HEK293 (cell line): Measurements from ENCODE around the gene EPM2AIP1.

Source experiments
- CTCF ChIA-PET: fragments of 350-600 bp; formaldehyde crosslinking; extraction: SDS; loops from one replicate; lab custom pipeline; 2021; ENCODE audit warnings: antibody characterized with exemption; lab: Yijun Ruan, JAX
- POLR2A ChIA-PET: fragments of 300-600 bp; formaldehyde crosslinking; extraction: SDS; loops from one replicate; lab custom pipeline; 2020; ENCODE audit warnings: antibody characterized with exemption, inconsistent platforms; lab: Yijun Ruan, JAX
- H3K27ac ChIP-seq: fragments of 200-500 bp; sonication (Bioruptor generic); 2 replicates; pipeline ENCODE4 v1.5.1; 2014; ENCODE audit warnings: low read depth, low read length, control low read depth, inconsistent platforms; ENCODE audit errors: extremely low read depth
- H3K36me3 ChIP-seq, 2 experiments: fragments of 200-500 bp in 1 of 2; sonication (Bioruptor generic) in 1 of 2; 1 replicate in 1 of 2; 2 replicates in 1 of 2; pipeline ENCODE4 v1.5.1; 2014 to 2017; ENCODE audit warnings: inconsistent platforms in 2 of 2, low read length in 2 of 2; ENCODE audit not compliant: control insufficient read depth in 2 of 2, insufficient read depth in 1 of 2
- H3K4me1 ChIP-seq: fragments of 200-500 bp; sonication (Bioruptor generic); 2 replicates; pipeline ENCODE4 v1.5.1; 2014; ENCODE audit warnings: mild to moderate bottlenecking, low read length, inconsistent platforms; ENCODE audit not compliant: control insufficient read depth, insufficient read depth
- H3K4me3 ChIP-seq: 2 replicates; pipeline ENCODE4 v1.5.1; 2011; ENCODE audit warnings: low read depth, mild to moderate bottlenecking, control low read depth, low read length, moderate library complexity
- H3K9me3 ChIP-seq: fragments of 200-500 bp; sonication (Bioruptor generic); 2 replicates; pipeline ENCODE4 v1.5.1; 2014; ENCODE audit warnings: low read depth, low read length, inconsistent platforms; ENCODE audit not compliant: control insufficient read depth, insufficient read depth
- EGR2 ChIP-seq: fragments of 450-650 bp; formaldehyde crosslinking; IDR thresholded peaks from 2 replicates; pipeline ENCODE4 v1.5.1; 2016; ENCODE audit warnings: low read depth, missing biosample characterization, missing genetic modification characterization
- GLIS1 ChIP-seq: fragments of 450-650 bp; formaldehyde crosslinking; IDR thresholded peaks from 2 replicates; pipeline ENCODE4 v1.5.1; 2016; ENCODE audit warnings: missing biosample characterization, missing genetic modification characterization
- OVOL3 ChIP-seq: fragments of 450-650 bp; formaldehyde crosslinking; IDR thresholded peaks from 2 replicates; pipeline ENCODE4 v1.5.1; 2016; ENCODE audit warnings: missing biosample characterization, missing genetic modification characterization
- SP3 ChIP-seq: fragments of 450-650 bp; formaldehyde crosslinking; IDR thresholded peaks from 2 replicates; pipeline ENCODE4 v1.5.1; 2016; ENCODE audit warnings: missing biosample characterization, missing genetic modification characterization
- ZBTB21 ChIP-seq: fragments of 450-650 bp; formaldehyde crosslinking; IDR thresholded peaks from 2 replicates; pipeline ENCODE4 v1.5.1; 2017; ENCODE audit warnings: missing biosample characterization, missing genetic modification characterization
- ZBTB8A ChIP-seq: fragments of 450-650 bp; formaldehyde crosslinking; IDR thresholded peaks from 2 replicates; pipeline ENCODE4 v1.5.1; 2016; ENCODE audit warnings: missing biosample characterization, missing genetic modification characterization
- ZNF2 ChIP-seq: fragments of 450-650 bp; formaldehyde crosslinking; IDR thresholded peaks from 2 replicates; pipeline ENCODE4 v1.5.1; 2016; ENCODE audit warnings: missing biosample characterization, missing genetic modification characterization
- ZNF239 ChIP-seq: fragments of 450-650 bp; formaldehyde crosslinking; IDR thresholded peaks from 2 replicates; pipeline ENCODE4 v1.5.1; 2016; ENCODE audit warnings: missing biosample characterization, missing genetic modification characterization
- ZNF311 ChIP-seq: fragments of 450-650 bp; formaldehyde crosslinking; IDR thresholded peaks from 2 replicates; pipeline ENCODE4 v1.5.1; 2017; ENCODE audit warnings: missing biosample characterization, missing genetic modification characterization, borderline replicate concordance
- ZNF335 ChIP-seq: fragments of 450-650 bp; formaldehyde crosslinking; conservative IDR thresholded peaks from 2 replicates; pipeline ENCODE4 v1.5.1; 2016; ENCODE audit warnings: missing biosample characterization, missing genetic modification characterization
- ZNF37A ChIP-seq: fragments of 450-650 bp; IDR thresholded peaks from 2 replicates; pipeline ENCODE4 v1.5.1; 2018; ENCODE audit warnings: missing biosample characterization, missing genetic modification characterization
- ZNF426 ChIP-seq: fragments of 450-650 bp; formaldehyde crosslinking; IDR thresholded peaks from 2 replicates; pipeline ENCODE4 v1.5.1; 2017; ENCODE audit warnings: missing biosample characterization, missing genetic modification characterization, mild to moderate bottlenecking, inconsistent platforms, moderate library complexity
- ZNF514 ChIP-seq: fragments of 450-650 bp; formaldehyde crosslinking; IDR thresholded peaks from 2 replicates; pipeline ENCODE4 v1.5.1; 2016; ENCODE audit warnings: missing biosample characterization, missing genetic modification characterization
- ZNF629 ChIP-seq: fragments of 450-650 bp; formaldehyde crosslinking; IDR thresholded peaks from 2 replicates; pipeline ENCODE4 v1.5.1; 2017; ENCODE audit warnings: missing biosample characterization, missing genetic modification characterization
- ZNF664 ChIP-seq: fragments of 450-650 bp; formaldehyde crosslinking; IDR thresholded peaks from 2 replicates; pipeline ENCODE4 v1.5.1; 2016; ENCODE audit warnings: missing biosample characterization, missing genetic modification characterization
- ZNF777 ChIP-seq: fragments of 450-650 bp; formaldehyde crosslinking; IDR thresholded peaks from 2 replicates; pipeline ENCODE4 v1.5.1; 2017; ENCODE audit warnings: missing biosample characterization, missing genetic modification characterization, borderline replicate concordance
- TF ChIP-seq, protein P1 (sequence below): fragments of 450-650 bp; formaldehyde crosslinking; IDR thresholded peaks from 2 replicates; pipeline ENCODE4 v1.5.1; 2016; ENCODE audit warnings: missing biosample characterization, missing genetic modification characterization
- TF ChIP-seq, protein P2 (sequence below): fragments of 450-650 bp; formaldehyde crosslinking; IDR thresholded peaks from 2 replicates; pipeline ENCODE4 v1.5.1; 2016; ENCODE audit warnings: missing biosample characterization, missing genetic modification characterization
- TF ChIP-seq, protein P3 (sequence below): fragments of 450-650 bp; formaldehyde crosslinking; IDR thresholded peaks from 2 replicates; pipeline ENCODE4 v1.5.1; 2016; ENCODE audit warnings: missing biosample characterization, missing genetic modification characterization
- TF ChIP-seq, protein P4 (sequence below): fragments of 450-650 bp; formaldehyde crosslinking; IDR thresholded peaks from 2 replicates; pipeline ENCODE4 v1.5.1; 2017; ENCODE audit warnings: missing biosample characterization, missing genetic modification characterization
- TF ChIP-seq, protein P5 (sequence below): fragments of 450-650 bp; formaldehyde crosslinking; IDR thresholded peaks from 2 replicates; pipeline ENCODE4 v1.5.1; 2016; ENCODE audit warnings: missing biosample characterization, missing genetic modification characterization, borderline replicate concordance

The EPM2AIP1 gene

DNA sequence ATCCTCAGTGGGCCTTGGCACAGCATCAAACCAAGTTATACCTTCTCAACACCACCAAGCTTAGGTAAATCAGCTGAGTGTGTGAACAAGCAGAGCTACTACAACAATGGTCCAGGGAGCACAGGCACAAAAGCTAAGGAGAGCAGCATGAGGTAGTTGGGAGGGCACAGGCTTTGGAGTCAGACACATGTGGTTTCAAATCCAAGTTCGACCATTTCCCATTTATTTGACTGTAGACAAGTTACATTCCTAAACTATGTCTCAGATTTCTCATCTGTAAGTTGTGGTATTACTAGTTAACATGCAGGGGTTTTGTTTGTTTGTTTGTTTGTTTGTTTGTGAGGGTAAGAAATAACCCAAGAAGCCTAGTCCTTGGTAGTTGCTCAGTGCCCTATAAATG, 47.3 kb upstream of the EPM2AIP1 start:
- POLR2A ChIA-PET: no interaction called here
- Histone ChIP-seq H3K9me3 (no peaks in the 10 kb centered on the region), H3K4me1 (no peaks in the 10 kb centered on the region), H3K36me3 (peaks cover 5 to 76% of the 10 kb centered on the region in 2 experiments; a peak in 2 of 3 replicates), H3K27ac (no peak overlapping the region), H3K4me3 (no peak overlapping the region)
- TF ChIP-seq ZBTB21 (no peak), GLIS1 (no peak), ZBTB8A (tag by site-specific recombination) (no peak), ZNF239 (tag by site-specific recombination) (no peak), ZNF777 (tag by site-specific recombination) (no peak), ZNF426 (tag by site-specific recombination) (no peak), OVOL3 (tag by site-specific recombination) (no peak), ZNF335 (no peak), ZNF629 (tag by site-specific recombination) (no peak), ZNF311 (tag by site-specific recombination) (no peak)
- TF ChIP-seq, protein P1, sequence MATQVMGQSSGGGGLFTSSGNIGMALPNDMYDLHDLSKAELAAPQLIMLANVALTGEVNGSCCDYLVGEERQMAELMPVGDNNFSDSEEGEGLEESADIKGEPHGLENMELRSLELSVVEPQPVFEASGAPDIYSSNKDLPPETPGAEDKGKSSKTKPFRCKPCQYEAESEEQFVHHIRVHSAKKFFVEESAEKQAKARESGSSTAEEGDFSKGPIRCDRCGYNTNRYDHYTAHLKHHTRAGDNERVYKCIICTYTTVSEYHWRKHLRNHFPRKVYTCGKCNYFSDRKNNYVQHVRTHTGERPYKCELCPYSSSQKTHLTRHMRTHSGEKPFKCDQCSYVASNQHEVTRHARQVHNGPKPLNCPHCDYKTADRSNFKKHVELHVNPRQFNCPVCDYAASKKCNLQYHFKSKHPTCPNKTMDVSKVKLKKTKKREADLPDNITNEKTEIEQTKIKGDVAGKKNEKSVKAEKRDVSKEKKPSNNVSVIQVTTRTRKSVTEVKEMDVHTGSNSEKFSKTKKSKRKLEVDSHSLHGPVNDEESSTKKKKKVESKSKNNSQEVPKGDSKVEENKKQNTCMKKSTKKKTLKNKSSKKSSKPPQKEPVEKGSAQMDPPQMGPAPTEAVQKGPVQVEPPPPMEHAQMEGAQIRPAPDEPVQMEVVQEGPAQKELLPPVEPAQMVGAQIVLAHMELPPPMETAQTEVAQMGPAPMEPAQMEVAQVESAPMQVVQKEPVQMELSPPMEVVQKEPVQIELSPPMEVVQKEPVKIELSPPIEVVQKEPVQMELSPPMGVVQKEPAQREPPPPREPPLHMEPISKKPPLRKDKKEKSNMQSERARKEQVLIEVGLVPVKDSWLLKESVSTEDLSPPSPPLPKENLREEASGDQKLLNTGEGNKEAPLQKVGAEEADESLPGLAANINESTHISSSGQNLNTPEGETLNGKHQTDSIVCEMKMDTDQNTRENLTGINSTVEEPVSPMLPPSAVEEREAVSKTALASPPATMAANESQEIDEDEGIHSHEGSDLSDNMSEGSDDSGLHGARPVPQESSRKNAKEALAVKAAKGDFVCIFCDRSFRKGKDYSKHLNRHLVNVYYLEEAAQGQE (tag by site-specific recombination): no peak
- TF ChIP-seq, protein P2, sequence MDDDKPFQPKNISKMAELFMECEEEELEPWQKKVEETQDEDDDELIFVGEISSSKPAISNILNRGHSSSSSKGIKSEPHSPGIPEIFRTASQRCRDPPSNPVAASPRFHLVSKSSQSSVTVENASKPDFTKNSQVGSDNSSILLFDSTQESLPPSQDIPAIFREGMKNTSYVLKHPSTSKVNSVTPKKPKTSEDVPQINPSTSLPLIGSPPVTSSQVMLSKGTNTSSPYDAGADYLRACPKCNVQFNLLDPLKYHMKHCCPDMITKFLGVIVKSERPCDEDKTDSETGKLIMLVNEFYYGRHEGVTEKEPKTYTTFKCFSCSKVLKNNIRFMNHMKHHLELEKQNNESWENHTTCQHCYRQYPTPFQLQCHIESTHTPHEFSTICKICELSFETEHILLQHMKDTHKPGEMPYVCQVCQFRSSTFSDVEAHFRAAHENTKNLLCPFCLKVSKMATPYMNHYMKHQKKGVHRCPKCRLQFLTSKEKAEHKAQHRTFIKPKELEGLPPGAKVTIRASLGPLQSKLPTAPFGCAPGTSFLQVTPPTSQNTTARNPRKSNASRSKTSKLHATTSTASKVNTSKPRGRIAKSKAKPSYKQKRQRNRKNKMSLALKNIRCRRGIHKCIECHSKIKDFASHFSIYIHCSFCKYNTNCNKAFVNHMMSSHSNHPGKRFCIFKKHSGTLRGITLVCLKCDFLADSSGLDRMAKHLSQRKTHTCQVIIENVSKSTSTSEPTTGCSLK (tag by site-specific recombination): no peak
- TF ChIP-seq, protein P3, sequence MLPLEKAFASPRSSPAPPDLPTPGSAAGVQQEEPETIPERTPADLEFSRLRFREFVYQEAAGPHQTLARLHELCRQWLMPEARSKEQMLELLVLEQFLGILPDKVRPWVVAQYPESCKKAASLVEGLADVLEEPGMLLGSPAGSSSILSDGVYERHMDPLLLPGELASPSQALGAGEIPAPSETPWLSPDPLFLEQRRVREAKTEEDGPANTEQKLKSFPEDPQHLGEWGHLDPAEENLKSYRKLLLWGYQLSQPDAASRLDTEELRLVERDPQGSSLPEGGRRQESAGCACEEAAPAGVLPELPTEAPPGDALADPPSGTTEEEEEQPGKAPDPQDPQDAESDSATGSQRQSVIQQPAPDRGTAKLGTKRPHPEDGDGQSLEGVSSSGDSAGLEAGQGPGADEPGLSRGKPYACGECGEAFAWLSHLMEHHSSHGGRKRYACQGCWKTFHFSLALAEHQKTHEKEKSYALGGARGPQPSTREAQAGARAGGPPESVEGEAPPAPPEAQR (tag by site-specific recombination): no peak
- TF ChIP-seq, protein P4, sequence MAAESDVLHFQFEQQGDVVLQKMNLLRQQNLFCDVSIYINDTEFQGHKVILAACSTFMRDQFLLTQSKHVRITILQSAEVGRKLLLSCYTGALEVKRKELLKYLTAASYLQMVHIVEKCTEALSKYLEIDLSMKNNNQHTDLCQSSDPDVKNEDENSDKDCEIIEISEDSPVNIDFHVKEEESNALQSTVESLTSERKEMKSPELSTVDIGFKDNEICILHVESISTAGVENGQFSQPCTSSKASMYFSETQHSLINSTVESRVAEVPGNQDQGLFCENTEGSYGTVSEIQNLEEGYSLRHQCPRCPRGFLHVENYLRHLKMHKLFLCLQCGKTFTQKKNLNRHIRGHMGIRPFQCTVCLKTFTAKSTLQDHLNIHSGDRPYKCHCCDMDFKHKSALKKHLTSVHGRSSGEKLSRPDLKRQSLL (tag by site-specific recombination): no peak
- CTCF ChIA-PET: interaction anchor here (1.7 kb wide), 1 partner anchor 11 kb away, joined by 4 read pairs; no protein-coding TSS in a partner anchor

DNA sequence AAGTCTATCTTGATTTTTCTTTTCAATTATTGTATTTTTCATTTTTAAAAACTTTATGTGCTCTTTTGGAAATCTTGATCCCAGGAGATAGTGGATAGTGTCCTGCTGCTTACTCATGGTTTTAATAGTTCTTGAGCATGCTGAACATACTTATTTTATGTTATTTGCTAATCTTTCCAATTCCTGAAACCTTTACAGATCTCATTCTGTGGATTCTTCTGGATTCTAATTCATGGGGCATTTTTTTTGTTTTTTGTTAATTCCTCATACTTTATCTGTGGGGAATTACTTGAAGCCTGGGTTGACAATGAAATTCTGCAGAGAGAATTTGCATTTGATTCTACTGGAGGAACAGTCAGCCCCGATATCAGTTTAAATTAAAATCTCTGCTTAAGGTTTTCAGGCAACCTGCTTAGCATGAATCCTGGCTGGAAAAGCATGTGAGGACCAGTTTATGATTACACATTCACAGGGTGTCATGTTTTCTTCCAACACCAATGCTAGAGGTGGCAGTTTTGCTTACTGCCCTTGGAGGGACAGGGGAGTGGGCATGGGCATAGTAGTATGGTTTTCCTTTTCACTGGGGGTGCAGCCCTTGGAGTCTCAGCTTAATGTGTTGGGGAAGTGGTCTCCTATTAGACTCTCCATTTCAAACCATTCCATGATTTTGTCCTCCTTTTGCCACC, 46.4 kb upstream of the EPM2AIP1 start:
- H3K4me3 ChIP-seq: no peak overlapping the region
- ChIA-PET CTCF (interaction anchor here (1.7 kb wide), 1 partner anchor 12 kb away, joined by 4 read pairs; no protein-coding TSS in a partner anchor), POLR2A (no interaction called here)
- H3K4me1 ChIP-seq: no peaks in the 10 kb centered on the region
- no peaks in the 10 kb centered on the region for H3K9me3 ChIP-seq
- H3K36me3 ChIP-seq: peaks cover 5 to 79% of the 10 kb centered on the region in 2 experiments; a peak in 2 of 3 replicates
- no peak overlapping the region for H3K27ac ChIP-seq
- TF ChIP-seq ZNF2: no peak
- TF ChIP-seq SP3: no peak
- TF ChIP-seq, protein P5, sequence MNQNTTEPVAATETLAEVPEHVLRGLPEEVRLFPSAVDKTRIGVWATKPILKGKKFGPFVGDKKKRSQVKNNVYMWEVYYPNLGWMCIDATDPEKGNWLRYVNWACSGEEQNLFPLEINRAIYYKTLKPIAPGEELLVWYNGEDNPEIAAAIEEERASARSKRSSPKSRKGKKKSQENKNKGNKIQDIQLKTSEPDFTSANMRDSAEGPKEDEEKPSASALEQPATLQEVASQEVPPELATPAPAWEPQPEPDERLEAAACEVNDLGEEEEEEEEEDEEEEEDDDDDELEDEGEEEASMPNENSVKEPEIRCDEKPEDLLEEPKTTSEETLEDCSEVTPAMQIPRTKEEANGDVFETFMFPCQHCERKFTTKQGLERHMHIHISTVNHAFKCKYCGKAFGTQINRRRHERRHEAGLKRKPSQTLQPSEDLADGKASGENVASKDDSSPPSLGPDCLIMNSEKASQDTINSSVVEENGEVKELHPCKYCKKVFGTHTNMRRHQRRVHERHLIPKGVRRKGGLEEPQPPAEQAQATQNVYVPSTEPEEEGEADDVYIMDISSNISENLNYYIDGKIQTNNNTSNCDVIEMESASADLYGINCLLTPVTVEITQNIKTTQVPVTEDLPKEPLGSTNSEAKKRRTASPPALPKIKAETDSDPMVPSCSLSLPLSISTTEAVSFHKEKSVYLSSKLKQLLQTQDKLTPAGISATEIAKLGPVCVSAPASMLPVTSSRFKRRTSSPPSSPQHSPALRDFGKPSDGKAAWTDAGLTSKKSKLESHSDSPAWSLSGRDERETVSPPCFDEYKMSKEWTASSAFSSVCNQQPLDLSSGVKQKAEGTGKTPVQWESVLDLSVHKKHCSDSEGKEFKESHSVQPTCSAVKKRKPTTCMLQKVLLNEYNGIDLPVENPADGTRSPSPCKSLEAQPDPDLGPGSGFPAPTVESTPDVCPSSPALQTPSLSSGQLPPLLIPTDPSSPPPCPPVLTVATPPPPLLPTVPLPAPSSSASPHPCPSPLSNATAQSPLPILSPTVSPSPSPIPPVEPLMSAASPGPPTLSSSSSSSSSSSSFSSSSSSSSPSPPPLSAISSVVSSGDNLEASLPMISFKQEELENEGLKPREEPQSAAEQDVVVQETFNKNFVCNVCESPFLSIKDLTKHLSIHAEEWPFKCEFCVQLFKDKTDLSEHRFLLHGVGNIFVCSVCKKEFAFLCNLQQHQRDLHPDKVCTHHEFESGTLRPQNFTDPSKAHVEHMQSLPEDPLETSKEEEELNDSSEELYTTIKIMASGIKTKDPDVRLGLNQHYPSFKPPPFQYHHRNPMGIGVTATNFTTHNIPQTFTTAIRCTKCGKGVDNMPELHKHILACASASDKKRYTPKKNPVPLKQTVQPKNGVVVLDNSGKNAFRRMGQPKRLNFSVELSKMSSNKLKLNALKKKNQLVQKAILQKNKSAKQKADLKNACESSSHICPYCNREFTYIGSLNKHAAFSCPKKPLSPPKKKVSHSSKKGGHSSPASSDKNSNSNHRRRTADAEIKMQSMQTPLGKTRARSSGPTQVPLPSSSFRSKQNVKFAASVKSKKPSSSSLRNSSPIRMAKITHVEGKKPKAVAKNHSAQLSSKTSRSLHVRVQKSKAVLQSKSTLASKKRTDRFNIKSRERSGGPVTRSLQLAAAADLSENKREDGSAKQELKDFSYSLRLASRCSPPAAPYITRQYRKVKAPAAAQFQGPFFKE (tag by site-specific recombination): no peak
- TF ChIP-seq ZNF37A (tag by site-specific recombination): no peak
- TF ChIP-seq ZNF664 (tag by site-specific recombination): no peak
- no peak for TF ChIP-seq EGR2
- TF ChIP-seq ZNF514 (tag by site-specific recombination): no peak
